Fibroblast of mammary gland (primary cell): ENCODE data around the gene TOP2A.
A peak's percentile ranks its signal among the peaks of the same experiment; 100 is the strongest.

ENCODE experiments used
- DNase-seq: peaks from one replicate; pipeline ENCODE4 v3.0.0-alpha.2; 2010; ENCODE audit warnings: low read depth
- H3K4me3 ChIP-seq: 2 replicates; pipeline ENCODE4 v1.5.1; 2011; ENCODE audit warnings: low read depth, mild to moderate bottlenecking, low read length, moderate library complexity; ENCODE audit not compliant: control insufficient read depth
- TF ChIP-seq, protein P1 (sequence below): conservative IDR thresholded peaks from 2 replicates; pipeline ENCODE4 v1.5.1; 2011; ENCODE audit warnings: low read depth, low read length, inconsistent platforms; ENCODE audit not compliant: control insufficient read depth, insufficient read depth

The TOP2A gene

DNA sequence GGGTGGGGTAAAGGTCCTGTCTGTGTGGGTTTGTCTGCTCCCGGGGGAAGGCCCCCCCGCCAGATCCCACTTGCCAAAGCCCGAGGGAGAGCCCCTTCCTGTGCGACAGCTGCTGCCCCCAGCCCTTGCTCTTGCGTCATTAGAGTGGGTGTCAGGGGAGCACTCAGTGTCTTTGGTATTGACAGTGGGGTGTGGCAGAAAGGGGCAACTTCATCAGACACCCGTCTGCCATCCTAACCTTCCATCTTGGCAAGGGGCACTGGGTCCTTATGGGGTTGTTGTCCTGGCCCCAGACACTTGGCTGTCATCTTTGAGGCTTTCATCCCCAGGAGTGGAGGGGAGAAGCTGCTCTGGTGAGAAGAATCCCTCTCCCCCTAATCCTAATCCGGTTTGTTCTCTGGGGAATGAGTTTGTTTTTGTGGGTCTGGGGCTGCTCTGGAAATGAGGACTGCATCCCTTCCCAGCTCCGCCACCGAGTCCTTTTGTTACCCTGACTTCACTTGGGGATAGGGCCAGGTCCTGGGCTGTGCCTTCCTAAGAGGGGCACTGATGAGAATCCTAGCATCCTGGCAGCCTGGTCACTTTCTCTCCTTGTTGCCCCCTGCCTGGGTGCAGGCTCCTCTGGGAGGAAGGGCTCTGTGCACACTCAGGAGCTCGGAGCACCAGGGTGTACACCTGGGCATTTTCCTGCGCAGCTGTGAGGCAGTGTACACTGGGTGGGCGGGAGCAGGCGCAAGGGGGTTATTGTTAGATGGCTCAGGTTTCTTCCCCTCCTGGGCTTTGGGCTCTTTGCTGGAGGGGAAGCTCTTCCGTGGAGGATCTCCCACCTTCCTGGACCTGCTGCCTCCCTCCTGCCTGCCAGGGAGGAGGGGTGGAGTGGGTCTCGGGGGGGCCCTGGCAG lies 74.2 kb downstream of the TOP2A start:
- no peak for DNase-seq
- TF ChIP-seq, protein P1, sequence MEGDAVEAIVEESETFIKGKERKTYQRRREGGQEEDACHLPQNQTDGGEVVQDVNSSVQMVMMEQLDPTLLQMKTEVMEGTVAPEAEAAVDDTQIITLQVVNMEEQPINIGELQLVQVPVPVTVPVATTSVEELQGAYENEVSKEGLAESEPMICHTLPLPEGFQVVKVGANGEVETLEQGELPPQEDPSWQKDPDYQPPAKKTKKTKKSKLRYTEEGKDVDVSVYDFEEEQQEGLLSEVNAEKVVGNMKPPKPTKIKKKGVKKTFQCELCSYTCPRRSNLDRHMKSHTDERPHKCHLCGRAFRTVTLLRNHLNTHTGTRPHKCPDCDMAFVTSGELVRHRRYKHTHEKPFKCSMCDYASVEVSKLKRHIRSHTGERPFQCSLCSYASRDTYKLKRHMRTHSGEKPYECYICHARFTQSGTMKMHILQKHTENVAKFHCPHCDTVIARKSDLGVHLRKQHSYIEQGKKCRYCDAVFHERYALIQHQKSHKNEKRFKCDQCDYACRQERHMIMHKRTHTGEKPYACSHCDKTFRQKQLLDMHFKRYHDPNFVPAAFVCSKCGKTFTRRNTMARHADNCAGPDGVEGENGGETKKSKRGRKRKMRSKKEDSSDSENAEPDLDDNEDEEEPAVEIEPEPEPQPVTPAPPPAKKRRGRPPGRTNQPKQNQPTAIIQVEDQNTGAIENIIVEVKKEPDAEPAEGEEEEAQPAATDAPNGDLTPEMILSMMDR: no peak
- peak overlapping the region; percentile 58 for H3K4me3 ChIP-seq

DNA sequence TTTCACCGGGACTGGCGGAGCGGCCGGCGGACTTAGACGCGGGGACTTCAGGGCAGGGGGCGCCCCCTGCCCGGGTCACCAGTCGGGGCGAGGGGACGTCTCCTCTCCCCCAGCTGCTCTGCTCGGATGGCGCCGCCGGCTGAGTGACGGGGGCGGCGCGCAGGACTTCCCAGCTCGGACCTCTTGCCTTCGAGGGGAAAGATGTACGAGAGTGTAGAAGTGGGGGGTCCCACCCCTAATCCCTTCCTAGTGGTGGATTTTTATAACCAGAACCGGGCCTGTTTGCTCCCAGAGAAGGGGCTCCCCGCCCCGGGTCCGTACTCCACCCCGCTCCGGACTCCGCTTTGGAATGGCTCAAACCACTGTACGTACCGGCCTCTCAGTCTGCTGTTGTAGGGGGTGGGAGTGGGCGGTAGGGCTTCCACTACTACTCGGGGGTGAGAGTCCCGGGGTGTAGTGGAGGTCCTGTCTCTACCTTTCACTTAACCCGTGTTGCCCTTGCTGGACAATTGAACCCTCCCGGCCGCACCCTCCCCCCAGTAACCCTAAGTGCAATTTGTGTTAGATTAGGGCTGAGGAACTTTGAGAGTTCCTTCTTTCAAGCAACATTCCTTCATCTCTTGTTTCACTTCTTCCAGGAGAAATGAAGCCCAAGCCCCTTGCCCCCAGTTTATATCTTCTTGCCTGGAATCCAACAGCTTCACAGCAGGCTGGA lies 75.0 kb downstream of the TOP2A start:
- no peak for DNase-seq
- H3K4me3 ChIP-seq: peak overlapping the region; percentile 58
- TF ChIP-seq, protein P1: no peak

DNA sequence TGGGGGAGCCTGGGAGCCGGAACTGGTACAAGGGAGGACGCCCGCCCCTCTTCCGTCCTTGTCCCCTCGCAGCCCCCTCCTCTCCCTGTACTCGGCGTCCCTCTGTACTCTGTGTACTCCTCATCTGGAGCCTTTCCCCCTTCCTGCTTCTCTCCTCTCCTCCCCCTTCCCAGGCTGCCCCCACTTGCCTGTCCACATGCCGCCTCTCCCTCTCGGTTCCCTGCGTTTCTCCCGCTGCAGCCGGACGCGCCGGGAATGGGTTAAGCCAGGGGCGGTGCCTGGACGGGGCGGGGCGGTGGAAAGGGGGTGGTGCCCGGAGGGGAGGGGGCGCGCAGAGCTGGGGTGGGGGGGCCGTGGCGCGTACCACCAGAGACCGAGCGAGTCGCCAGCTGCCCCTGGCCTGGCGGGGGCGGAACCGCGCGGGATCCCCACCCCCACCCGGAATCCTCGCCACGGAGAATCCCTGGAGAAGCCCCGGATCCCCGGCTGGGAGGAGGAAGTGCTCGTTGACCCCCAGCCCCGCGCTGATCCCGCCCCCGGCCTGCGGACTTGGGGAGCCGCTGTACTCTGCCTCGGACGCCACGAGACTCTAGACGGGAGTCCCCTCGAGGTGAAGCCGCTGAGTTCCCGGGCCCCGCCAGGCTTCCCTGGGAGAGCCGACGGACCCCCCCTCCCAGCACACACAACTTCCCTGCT lies 75.7 kb downstream of the TOP2A start:
- TF ChIP-seq, protein P1: no peak
- peak; percentile 41 for DNase-seq
- H3K4me3 ChIP-seq: peak overlapping the region; percentile 58

DNA sequence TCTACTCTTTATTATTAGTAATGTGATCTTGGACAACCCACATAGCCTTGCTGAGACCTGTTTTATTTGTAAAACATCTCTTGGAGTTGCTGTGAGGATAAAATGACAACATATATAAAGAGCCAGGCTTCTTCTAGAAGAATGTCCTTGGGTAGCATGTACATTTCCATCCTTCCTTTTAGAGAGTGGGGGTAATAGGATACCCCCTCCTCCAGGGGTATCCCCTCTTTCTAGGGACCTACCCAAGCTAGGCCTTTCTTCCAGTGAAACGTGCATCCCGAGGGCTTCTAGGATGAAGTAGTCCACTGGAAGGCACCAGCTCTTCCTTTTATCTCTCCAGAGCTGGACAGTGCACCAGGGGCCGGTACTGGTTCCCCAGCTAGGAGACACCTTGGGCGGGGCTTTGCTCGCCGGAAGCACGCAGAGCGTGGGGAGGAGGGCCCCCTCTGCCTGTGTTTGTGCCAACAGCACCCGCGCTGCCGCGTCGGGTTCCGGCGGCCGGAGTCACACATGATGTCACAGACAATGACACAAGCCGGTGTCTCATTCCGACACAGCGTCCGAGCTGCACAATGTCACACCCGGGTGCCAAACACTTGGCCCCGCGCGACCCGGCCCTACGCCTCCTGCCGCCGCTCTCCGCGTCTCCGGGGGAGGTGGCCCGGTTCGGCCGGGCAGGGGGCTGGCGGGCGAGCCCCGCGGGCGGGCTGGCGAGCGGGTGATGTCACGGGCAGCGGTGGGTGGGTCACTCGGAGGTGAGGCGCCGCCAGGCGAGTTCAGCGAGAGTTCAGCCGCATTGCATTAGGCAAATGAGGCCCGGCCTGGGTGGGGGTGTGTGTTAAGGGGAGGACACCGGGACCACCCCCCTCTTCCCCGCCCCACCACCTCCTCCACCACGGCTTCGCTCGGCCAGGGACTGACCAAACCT lies 76.6 kb downstream of the TOP2A start:
- peak; percentile 58 for DNase-seq
- H3K4me3 ChIP-seq: peak overlapping the region; percentile 58
- TF ChIP-seq, protein P1: no peak

DNA sequence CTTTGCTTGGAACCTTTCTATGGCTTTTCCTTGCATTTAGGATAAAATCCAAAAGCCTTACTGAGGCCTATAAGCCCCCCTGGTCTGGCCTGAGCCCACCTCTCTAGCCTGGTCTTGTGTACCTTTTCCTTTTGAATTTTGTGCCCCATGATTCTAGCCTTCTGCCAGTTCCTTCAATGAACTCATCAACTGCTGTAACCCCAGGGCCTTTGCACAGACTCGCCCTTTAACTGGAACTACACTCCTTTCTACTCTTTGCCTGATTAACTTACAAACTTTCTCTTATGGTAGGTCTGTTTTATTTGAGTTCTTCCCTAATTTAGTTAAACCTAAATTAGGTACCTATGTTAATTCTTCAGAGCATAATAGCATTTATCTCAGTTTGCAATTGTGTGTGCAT lies 77.4 kb downstream of the TOP2A start:
- H3K4me3 ChIP-seq: no peak overlapping the region
- no peak for DNase-seq
- TF ChIP-seq, protein P1: no peak
